Tibial nerve (tissue), 4 donors: ENCODE results near the gene STRBP. TPM values are rescaled to one million over a fixed set of nuclear protein-coding genes. Genes with fewer than 3 reads are reported as not detected.

ENCODE experiments used
- DNase-seq, 2 donors: peaks; one replicate each; pipeline ENCODE4 v3.0.0-alpha.2; 2019; ENCODE audit warnings: low spot score in 2 of 2
- H3K27ac ChIP-seq, 4 donors: fragments of 200-600 bp; sonication (generic) in 3 of 4; one replicate each; pipeline ENCODE4 v1.5.1; 2017 to 2019; ENCODE audit warnings: mild to moderate bottlenecking in 1 of 4
- H3K27me3 ChIP-seq, 2 donors: fragments of 200-600 bp; sonication (generic) in 1 of 2; one replicate each; pipeline versions ENCODE4 v1.5.1 to v1.6.0; 2017 to 2019
- H3K36me3 ChIP-seq, 3 donors: fragments of 200-600 bp; sonication (generic); one replicate each; pipeline ENCODE4 v1.5.1; 2018 to 2019
- H3K4me1 ChIP-seq, 4 donors: fragments of 200-600 bp; sonication (generic) in 3 of 4; one replicate each; pipeline ENCODE4 v1.5.1; 2017 to 2019
- H3K4me3 ChIP-seq, 4 donors: fragments of 200-600 bp; sonication (generic) in 3 of 4; one replicate each; pipeline ENCODE4 v1.5.1; 2017 to 2019; ENCODE audit warnings: mild to moderate bottlenecking in 1 of 4, moderate library complexity in 1 of 4
- H3K9me3 ChIP-seq, 4 donors: fragments of 200-600 bp; sonication (generic) in 3 of 4; one replicate each; pipeline ENCODE4 v1.5.1; 2017 to 2019
- EP300 ChIP-seq, 2 donors: sonication (generic); formaldehyde crosslinking; IDR thresholded peaks; one replicate each; pipeline ENCODE4 v1.6.1; 2017; ENCODE audit warnings: antibody characterized with exemption in 2 of 2, mild to moderate bottlenecking in 1 of 2
- POLR2A ChIP-seq, 2 donors: fragments of 450-650 bp; IDR thresholded peaks; one replicate each; pipeline ENCODE4 v1.6.1; 2017; ENCODE audit warnings: antibody characterized with exemption in 2 of 2, mild to moderate bottlenecking in 2 of 2, moderate library complexity in 2 of 2
- WGBS, 2 donors: methylation state at CpG; one replicate each; pipeline ENCODE4 v1.1.5; 2018; 5-methylcytosine and 5-hydroxymethylcytosine counted together
- total RNA-seq, 4 donors: library from RNA; depleted of rRNA; stranded (reverse); fragments of >200 nt; gene quantifications; one replicate each; pipeline ENCODE4 v1.1.0, GENCODE V29; 2016
- TF ChIP-seq, protein P1 (sequence below), 5 experiments: fragments of 200-600 bp in 3 of 5; fragments of 450-650 bp in 2 of 5; sonication (generic) in 3 of 5; IDR thresholded peaks; one replicate each; pipeline ENCODE4 v1.5.1; 2016 to 2019; ENCODE audit warnings: antibody characterized with exemption in 5 of 5, mild to moderate bottlenecking in 3 of 5, moderate library complexity in 2 of 5

STRBP gene
- total RNA-seq, 4 donors from 2014 or later, result 3.5 to 20.4 (median 4.9) TPM

DNA sequence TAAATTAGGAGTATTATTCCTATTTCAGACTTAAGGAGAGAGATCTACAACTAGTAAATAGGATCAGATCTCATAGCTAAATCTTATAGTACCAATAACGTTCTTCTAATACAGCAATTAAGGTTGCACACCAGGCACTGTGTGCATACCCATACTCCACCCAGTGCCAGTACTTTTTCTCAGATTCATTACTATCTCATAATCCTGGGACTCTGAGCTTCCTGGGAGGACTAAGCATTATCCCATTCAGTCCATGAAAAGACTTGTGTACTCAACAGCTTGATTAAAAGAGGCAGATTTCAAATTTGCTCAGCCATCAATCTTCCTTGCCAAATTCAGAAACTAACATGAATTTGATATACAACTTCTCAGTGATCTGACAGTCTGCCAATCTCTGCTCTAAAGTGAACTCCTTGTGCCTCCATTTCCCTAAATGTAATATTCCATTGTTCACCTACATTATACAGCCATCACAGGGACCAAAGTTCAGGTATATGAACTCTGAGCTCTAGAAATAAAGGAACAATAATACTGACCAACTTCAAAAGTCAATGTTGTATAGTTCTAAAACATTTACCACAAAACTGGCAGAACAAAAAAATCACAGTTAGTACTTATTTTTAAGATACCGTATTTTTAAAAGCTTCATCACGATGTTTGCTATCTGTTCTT, 7.2 kb downstream of the STRBP start:
- Histone ChIP-seq H3K4me3 (no peak overlapping the region), H3K27ac (no peak overlapping the region), H3K36me3 (no peaks in the 10 kb centered on the region), H3K9me3 (no peaks in the 10 kb centered on the region), H3K27me3 (no peaks in the 10 kb centered on the region), H3K4me1 (no peaks in the 10 kb centered on the region)
- no peak for DNase-seq
- 82 to 85% methylated on average over 3 of the region's 3 CpGs for WGBS, 2 donors
- TF ChIP-seq POLR2A (IDR thresholded peaks at IDR 0.05) (no peak), EP300 (IDR thresholded peaks at IDR 0.05) (no peak)
- TF ChIP-seq, protein P1, sequence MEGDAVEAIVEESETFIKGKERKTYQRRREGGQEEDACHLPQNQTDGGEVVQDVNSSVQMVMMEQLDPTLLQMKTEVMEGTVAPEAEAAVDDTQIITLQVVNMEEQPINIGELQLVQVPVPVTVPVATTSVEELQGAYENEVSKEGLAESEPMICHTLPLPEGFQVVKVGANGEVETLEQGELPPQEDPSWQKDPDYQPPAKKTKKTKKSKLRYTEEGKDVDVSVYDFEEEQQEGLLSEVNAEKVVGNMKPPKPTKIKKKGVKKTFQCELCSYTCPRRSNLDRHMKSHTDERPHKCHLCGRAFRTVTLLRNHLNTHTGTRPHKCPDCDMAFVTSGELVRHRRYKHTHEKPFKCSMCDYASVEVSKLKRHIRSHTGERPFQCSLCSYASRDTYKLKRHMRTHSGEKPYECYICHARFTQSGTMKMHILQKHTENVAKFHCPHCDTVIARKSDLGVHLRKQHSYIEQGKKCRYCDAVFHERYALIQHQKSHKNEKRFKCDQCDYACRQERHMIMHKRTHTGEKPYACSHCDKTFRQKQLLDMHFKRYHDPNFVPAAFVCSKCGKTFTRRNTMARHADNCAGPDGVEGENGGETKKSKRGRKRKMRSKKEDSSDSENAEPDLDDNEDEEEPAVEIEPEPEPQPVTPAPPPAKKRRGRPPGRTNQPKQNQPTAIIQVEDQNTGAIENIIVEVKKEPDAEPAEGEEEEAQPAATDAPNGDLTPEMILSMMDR (IDR thresholded peaks at IDR 0.05), result no peak

DNA sequence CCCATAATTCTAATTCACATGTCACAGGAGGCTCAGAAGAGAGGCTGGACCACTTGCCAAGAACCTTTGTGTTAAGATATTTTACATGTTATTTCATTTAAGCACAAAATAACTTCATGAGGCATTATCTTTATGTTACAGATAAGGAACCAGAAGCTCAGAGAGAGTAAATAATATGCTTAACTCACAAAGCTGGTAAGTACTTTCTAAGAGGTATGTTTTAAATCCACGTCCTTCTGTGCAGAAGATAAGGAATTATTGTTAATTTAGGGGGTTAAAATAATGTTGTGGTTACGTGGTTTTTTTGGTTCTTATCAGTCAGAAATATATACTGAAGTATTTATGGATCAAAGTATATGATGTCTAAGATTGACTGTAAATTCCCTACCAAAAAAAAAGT, 8.0 kb downstream of the STRBP start:
- no peaks in the 10 kb centered on the region for H3K4me1 ChIP-seq
- DNase-seq, result no peak
- WGBS, 2 donors, result 85 to 89% methylated on average over 2 of the region's 2 CpGs
- no peak overlapping the region for H3K27ac ChIP-seq
- H3K27me3 ChIP-seq, result no peaks in the 10 kb centered on the region
- H3K9me3 ChIP-seq, result no peaks in the 10 kb centered on the region
- no peak overlapping the region for H3K4me3 ChIP-seq
- TF ChIP-seq POLR2A (IDR thresholded peaks at IDR 0.05), result no peak
- H3K36me3 ChIP-seq, result no peaks in the 10 kb centered on the region

DNA sequence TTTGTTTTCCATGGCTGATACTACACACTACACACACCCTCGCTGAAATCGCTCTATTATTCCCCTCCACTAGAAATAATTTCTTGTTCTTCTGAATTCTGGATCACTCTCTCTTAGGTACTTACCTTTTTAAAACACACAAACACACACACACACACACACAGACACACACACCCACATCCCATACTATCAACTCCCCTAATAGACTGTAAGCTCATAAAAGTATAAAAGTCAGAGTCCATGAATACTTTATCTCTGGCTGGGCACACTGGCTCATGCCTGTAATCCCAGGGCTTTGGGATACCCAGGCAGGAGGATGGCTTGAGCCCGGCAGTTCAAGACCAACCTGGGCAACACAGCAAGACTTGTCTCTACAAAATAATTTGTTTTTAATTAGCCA, 11.1 kb downstream of the STRBP start:
- Histone ChIP-seq H3K4me1 (no peaks in the 10 kb centered on the region), H3K27me3 (no peaks in the 10 kb centered on the region), H3K4me3 (no peak overlapping the region), H3K36me3 (no peaks in the 10 kb centered on the region), H3K27ac (no peak overlapping the region), H3K9me3 (no peaks in the 10 kb centered on the region)
- TF ChIP-seq EP300 (IDR thresholded peaks at IDR 0.05) (no peak), POLR2A (IDR thresholded peaks at IDR 0.05) (no peak)
- TF ChIP-seq, protein P1 (IDR thresholded peaks at IDR 0.05), result no peak
- 99% methylated on average over 3 of the region's 3 CpGs for WGBS, 2 donors
- DNase-seq, result no peak

DNA sequence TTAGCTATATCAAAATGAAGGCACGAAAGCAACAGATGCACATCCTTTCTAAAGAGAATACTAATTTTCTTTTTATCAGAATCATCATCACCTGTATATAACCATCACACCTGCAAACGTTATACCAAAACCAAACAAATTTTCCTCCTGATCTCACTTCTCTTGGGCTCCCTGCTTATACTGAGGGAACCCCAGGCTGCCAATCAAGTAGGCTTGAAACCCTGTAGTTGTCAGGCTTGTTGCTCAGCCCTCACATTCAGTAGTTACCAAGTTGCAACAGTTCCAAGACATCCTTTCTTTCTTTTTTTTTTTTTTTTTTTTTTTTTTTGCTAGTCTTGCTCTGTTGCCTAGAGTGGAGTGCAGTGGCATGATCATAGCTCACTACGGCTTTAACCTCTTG, 12.7 kb downstream of the STRBP start:
- no peaks in the 10 kb centered on the region for H3K27me3 ChIP-seq
- H3K4me3 ChIP-seq, result no peak overlapping the region
- TF ChIP-seq EP300 (IDR thresholded peaks at IDR 0.05) (no peak), POLR2A (IDR thresholded peaks at IDR 0.05) (no peak)
- TF ChIP-seq, protein P1 (IDR thresholded peaks at IDR 0.05), result no peak
- H3K9me3 ChIP-seq, result no peaks in the 10 kb centered on the region
- no peaks in the 10 kb centered on the region for H3K36me3 ChIP-seq
- DNase-seq, result no peak
- H3K27ac ChIP-seq, result no peak overlapping the region
- 94% methylated on average over 3 of the region's 3 CpGs for WGBS, 2 donors
- no peaks in the 10 kb centered on the region for H3K4me1 ChIP-seq

DNA sequence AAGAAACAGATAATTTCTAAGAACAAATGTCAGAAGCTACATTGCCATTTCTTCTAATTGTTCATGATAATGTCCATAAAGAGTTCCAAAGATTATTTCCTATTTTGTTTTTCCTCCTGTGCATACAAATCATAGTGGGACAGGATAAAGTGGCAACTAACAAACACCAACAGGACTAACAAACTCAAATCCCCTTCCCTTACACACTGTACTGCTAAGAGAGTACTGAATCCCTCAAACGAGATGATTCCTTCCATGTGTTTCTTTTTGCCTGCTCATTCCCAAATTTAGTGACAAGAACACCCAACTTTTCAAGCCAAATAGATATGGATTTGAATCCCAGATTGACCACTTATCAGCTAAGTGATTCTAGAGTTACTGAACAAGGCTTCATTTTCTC, 15.2 kb downstream of the STRBP start:
- Histone ChIP-seq H3K36me3 (no peaks in the 10 kb centered on the region), H3K27me3 (no peaks in the 10 kb centered on the region), H3K9me3 (no peaks in the 10 kb centered on the region), H3K4me1 (no peaks in the 10 kb centered on the region), H3K4me3 (no peak overlapping the region), H3K27ac (no peak overlapping the region)
- no peak for DNase-seq
- TF ChIP-seq POLR2A (IDR thresholded peaks at IDR 0.05), result no peak
- TF ChIP-seq EP300 (IDR thresholded peaks at IDR 0.05), result no peak
- TF ChIP-seq, protein P1 (IDR thresholded peaks at IDR 0.05), result no peak
- 75 to 83% methylated on average over 1 of the region's 1 CpG for WGBS, 2 donors

DNA sequence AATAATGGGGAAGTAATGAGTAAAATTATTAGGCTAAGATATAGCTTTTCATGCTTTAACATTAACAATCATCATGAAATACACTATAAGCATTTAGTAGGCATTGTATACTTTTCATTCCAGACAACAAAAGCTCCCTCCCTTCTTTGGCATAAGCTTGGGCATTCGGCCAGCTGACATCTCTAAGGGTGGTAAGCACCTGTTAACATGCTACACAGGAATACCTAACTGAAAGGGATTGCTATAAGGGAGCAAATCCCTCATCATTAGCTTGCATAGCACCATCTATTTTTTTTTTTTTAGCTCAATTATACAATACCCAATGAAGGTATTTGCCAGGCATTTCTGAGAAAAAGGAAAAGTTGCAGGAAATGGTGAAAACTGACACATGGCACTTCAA, 16.6 kb downstream of the STRBP start:
- 82 to 84% methylated on average over 1 of the region's 1 CpG for whole genome bisulfite sequencing, 2 donors

More for the DNA sequence above, 16.6 kb downstream of the STRBP start:
- H3K4me3 ChIP-seq, result no peak overlapping the region
- no peak for TF ChIP-seq POLR2A (IDR thresholded peaks at IDR 0.05)
- TF ChIP-seq, protein P1 (IDR thresholded peaks at IDR 0.05), result no peak
- TF ChIP-seq EP300 (IDR thresholded peaks at IDR 0.05), result no peak
- H3K27ac ChIP-seq, result no peak overlapping the region
- DNase-seq, result no peak
- no peaks in the 10 kb centered on the region for H3K9me3 ChIP-seq
- H3K27me3 ChIP-seq, result no peaks in the 10 kb centered on the region
- no peaks in the 10 kb centered on the region for H3K4me1 ChIP-seq
- H3K36me3 ChIP-seq, result no peaks in the 10 kb centered on the region
